Activated T-cell treated with anti-CD3 and anti-CD28 coated beads, Interleukin-2, amount 50 U/mL, for 1 hour (primary cell): Measurements from ENCODE around the gene AGAP1.

Source experiments
- DNase-seq: peaks from one replicate; pipeline ENCODE4 v3.0.0-alpha.2; 2020

The AGAP1 gene

DNA sequence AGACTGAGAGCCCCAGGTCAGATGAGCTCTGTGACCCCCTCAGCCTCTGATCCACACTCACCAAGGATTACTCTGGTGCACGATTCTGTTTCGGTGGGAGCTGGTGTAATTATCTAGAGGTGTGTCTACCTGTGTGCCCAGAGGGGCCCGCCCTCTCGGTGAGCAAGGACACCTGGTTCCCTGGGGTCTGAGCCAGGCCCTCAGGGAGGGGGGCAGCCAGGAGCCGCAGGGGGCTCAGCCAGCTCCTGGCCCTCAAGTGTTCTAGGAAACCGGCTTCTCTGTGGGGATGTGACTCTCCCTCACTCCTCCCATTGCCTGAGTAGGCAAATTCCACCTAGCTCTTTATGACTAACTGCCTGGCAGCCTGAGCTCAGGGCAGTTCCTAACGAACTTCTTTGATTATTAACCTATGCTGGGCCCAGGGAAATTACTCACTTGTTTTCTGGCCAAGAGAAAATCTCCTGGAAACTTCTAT, 17.4 kb downstream of the AGAP1 start:
- DNase-seq: no peak

DNA sequence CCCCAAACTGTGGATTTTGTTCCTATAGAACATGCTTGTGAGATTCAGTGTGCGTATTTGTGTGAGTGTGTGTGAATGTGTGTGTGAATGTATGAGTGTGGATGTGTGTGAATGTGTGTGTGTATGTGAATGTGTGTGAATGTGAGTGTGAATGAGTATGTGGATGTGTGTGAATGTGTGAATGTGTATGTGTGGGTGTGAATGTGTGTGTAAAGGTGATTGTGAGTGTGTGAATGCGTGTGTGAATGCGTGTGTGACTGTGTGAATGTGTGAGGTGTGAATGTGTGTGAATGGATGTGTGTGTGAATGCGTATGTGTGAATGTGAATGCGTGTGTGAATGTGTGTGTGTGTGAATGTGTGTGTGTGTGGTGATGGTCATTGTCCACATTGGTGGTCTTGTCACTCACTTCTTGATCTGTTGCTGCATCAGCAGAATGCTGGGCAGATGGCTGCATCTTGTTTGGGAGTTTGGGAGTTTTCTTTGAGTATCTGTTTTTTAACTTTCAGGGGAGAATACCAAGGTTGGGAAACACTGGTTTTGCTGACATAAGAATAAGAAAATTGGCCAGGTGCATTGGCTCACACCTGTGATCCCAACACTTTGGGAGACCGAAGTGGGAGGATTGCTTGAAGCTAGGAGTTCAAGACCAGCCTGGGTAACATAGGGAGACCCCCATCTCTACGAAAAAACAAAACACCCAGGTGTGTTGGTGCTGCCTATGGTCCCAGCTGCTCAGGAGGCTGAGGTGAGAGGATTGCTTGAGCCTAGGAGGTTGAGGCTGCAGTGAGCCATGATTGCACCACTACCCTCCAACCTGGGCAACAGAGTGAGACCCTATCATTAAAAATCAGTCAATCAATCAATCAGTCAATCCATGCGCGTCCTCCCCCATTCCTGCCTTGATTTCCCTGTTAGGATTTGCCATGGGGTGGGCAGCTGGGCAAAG, 18.2 kb downstream of the AGAP1 start:
- no peak for DNase-seq

DNA sequence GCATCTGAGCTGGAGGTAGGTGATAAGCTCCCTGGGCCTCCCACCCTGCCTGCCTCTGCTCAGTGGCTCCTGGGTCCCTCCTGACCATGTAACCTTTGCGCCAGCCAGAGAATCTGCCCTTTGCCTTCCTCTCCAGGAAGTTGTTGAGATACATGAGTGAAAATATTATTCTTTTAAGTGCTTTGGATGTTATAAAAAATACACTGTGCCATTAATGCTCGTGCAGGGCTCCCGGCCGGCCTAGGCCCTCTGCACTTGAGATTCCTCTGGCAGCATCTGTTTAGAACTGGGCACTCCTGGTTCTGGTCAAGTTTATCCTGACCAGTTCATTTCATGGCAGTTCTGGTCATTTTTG, 18.8 kb downstream of the AGAP1 start:
- no peak for DNase-seq

DNA sequence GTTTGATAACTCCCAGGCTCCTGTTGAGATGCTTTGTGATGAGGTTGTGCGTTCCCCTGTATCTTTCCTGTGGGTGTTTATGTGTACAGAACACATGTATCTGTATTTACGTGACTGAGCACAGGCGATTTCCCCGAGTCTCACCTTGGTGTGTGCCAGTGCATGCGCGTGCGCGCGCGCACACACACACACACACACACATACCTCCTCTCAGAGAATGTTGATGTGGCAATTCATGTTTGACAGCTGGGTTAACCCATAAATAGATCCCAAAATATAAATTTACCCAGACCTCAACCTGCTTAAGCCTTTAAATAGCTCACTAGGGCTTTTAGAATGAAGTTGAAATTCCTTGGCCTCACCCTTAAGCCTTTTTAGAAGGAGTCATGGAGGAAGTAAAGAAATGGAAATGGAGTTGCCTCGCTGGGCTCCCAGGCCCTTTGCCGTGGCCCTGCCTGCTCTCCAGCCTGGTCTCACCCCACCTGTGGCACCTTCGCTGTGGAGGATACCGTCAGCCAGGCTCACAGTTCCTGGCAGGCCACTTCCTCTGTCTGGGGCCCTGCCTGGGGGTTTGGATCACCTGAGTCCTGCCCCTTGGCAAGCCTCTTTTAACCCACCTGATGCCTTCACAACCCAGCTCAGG, 20.3 kb downstream of the AGAP1 start:
- DNase-seq: no peak

DNA sequence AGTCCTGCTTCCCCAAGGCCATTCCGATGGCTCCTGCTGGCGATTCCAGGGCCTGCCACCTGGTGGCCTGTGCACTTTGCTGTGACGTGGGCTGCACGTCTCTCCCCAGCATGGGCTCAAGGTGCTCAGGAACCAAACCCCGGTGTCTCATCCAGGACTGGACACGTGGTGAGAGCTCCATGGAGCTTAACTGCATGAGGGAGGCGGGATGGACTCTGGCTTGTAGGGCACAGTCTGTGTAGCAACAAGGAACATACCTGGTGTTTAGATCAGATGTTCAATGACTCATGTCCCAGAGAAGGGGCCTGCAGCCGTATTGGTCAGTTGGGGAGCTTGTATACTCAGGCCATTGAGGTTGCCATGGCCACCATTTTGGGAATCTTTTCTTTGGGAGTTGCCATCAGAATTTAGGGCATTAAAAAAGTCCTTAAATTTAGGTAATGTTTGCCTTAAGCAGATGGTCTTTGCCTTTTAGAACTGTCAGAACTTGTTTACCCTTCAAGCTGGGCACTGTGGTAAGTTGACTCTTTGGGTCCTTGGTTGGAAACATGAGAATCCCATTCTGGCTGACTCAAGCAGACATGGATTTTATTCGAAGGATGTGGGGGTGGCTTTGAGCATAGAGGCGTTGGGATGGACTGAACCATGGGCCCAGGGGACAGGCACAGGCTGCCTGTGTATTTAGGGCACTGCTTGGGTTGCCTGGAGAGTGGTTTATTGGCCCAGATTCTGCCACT, 21.0 kb downstream of the AGAP1 start:
- no peak for DNase-seq

DNA sequence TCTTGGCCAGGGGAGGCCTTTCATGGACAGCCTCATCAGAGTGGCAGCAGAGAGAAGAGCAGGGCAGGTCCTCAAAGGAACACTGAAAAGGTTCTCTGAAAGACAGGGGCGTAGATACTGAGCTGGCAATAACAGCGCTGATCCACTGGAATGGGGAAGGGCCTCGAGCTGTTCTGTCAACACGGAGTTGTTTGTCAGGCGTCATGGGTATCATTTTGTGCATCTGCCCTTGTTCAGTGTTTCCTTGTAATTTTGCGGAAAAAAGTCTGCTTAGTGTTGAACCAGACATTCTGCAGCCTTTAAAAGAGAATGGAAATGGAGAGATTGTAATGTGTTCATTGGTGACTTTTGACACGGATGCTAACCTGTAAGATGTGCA, 21.5 kb downstream of the AGAP1 start:
- DNase-seq: no peak

DNA sequence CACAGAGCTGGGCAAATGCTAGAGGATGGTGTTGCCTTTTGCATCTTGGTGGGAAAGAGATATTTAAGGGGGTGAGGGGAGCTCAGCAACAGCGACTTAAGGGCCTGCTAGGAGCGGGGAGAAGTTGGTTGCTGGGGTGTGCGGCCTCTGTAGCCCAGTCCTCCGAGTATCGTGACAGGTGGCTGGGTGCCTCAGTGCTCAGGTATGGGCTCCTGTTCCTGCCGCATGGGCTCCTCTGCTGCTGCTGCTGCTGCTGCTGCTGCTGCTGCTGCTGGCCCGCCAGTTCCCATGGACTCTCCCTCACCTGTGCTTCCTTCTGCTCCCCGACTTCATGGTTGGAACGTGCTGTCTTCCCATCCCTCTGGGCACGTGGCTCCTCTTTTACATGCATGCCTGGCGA, 22.0 kb downstream of the AGAP1 start:
- no peak for DNase-seq

DNA sequence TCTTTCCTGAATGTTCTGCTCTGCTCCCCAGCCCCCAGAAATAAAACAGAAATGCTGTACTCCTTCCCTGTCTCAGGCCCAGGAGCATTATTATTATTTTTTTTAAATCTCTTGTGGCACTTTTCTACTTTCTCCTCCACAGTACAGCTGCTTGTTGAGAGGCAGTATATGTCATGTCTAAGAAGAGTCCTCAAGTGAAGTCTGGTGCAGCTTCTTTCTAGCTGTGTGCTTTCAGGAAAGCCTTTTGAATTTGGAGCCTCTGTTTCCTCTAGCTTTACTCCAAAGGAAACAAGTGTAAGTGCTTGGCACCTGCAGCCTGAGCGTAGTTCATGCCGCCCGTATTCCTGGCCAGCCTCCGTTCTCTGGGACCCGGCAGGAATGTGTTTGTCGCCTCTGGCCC, 22.4 kb downstream of the AGAP1 start:
- DNase-seq: no peak

DNA sequence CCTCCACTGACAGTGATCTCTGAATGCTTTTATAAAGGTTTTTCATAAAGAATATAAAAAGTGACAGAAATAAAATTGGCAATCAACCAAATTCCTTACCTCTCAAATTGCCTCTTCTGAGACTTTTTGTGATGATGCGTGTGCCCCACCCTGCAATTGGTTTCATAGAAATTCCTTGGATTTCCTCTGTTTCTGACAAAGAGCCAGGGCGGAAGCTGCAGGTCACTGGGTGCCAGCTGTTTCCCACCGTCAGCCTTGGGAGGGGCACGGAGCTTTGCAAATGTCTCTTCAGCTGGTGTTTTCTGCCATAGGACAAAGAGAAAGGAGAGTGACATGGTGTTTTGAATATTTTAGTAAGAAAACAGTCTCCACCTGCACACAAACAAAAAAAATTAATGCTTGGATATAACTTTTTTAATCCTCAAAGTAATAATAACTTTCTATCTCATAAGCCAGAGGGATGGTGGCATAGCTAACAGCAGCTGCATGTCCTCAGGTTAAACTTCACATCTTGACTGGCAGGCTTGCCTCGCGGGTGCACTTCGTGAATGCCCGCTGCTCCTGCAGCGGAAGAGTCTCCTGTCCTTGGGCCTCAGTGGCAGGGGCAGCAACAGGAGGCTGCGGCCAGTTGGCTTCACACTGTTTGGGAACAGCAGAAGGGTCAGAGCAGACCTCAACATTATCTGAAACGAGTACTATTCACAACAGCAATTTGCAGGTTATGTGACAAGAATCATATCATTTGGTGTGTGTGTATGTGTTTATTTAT, 24.7 kb downstream of the AGAP1 start:
- DNase-seq: no peak

DNA sequence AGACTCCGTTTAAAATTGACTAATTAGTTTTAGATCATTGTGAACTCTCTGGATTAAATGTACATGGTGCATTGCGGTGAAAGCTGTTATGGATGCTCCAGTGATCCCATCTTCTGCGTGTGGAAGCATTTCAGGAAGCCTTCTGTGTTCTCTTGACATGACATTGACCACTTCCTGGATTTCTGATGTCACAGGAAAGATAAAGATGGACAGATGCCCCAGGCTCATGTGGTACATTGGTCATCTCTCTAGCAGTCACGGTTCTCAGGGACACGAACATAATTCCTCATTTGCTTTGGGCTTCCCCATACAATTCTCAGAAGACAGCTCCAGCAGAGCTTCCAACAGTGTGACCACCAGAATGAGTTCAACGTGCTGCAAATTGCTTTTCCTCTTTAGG, 26.9 kb downstream of the AGAP1 start:
- no peak for DNase-seq

DNA sequence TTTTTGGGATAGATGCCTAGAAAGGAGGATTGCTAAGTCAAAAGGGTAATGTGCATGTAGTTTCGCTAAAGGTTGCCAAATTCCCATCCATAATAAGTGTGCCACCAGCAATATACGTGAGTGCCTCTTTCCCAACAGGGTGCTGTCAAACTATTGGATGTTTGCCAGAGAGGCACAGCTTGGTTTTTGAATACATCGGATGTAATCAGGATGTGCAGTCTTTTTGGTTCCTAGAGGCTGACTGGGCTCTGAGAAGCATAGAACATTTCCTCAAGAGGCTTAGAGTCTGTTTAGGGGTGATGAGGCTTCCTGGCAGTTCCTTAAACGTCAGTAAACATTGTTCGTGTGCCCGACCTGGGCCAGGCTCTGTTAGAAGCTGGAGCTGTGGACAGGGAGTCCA, 28.0 kb downstream of the AGAP1 start:
- no peak for DNase-seq

DNA sequence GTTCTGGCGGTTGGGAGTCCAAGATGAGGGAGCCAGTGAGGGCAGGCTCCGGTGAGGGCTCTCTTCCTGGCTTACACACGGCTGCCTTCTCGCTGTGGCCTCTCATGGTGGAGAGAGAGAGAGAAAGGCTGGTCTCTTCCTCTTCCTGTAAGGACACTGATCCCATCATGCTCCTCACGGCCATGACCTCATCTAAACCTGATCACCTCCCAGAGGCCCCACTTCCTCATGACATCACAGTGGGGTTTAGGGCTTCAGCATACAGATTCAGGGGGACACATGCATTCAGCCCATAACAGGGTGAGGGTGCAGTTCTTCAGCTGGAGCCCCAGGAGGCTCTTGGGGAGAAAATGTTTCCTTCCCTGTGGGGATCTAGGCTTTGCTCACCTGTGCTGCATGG, 29.2 kb downstream of the AGAP1 start:
- DNase-seq: no peak

DNA sequence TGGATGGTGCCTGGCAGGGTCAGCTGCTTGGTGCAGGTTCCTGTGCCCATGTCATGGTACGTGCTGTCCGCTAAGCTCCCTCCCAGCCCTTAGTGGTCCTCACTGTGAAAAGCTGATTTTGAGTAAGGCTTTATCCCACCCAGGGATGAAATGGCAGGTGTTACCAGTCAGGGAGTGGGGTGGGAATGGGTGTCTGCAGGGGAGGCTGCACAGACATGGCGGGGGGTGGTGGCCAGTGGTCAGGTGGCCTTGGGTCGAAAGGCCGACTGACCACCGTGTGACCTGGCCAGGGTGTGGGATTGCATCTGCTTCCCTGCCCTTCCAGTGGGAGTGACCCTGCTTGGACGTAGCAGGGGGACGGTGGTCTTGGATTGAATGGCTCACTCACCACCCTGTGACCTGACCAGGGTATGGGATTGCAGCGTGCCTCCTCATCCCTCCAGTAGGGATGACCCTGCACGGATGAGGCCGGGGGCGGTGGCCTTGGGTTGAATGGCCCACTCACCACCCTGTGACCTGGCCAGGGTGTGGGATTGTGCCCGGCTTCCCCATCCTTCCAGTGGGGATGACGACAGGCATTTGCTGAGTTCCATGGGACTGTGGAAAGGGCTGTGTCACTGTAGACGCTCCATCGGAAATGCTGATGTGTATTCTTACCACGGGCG, 29.8 kb downstream of the AGAP1 start:
- no peak for DNase-seq

DNA sequence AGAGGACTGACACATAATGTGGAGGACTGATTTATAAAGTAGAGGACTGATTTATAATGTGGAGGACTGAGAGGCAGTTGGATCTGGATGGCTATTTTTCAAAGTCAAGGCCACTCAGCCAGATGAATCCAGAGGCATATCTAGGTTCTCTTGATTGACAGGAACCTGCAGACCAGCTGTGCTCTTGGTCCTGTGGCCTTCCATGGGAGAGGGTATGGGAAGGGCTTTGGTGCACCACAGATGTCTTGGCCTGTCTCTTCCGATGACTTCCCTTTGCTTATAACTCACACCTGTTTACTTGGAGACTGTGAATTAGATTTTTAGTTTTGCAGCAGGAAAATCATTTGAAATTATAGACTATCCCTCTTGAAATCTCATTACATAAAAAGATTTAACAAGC, 32.3 kb downstream of the AGAP1 start:
- no peak for DNase-seq

DNA sequence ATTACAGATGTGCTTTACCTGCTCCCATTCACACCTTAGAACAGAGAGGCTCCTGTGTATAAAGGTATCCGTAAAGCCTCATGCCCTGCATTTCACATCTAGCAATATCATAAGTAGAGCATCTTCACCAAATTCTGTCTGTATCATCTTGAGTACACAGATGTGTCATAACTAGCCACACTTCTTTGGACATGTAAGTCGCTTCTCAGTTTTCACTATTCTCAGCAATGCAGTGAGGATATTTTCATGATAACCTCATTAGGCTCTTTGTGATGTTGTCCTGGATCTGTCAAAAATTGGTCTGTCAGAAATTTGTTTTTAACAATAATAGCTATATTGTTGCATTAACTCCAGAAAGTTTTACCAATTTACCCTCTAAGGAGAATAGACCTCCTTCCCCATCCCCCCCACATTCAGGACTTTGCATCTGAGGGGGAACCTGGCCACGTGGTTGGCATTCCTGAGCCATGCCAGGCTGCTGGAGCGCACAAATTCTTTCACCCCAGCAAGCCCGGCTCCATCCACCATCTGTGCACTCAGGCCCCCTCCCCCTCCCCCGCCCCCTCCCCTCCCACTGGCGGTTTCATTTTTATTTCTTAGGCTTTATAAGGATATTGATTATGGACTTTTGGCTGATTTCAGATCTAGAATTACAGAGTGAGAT, 34.1 kb downstream of the AGAP1 start:
- DNase-seq: no peak

DNA sequence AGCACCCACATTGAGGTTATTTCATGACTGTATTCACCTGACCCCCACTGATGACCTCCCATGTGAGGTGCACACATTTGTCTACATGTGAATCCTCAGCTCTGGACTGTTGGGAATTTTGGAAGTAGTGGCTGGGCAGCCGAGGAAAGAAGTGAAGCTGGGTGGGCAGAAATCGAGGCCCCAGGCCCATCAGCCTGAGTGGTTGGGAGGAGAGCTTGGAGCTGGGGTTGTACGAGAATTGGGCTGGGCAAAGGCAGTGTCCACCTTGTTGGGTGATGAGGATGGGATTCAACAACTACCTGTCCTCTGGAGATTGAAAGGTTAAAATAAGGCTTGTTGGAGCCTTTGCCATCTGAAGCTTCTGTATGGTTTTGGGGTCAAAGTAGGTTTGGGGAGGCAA, 35.8 kb downstream of the AGAP1 start:
- no peak for DNase-seq

DNA sequence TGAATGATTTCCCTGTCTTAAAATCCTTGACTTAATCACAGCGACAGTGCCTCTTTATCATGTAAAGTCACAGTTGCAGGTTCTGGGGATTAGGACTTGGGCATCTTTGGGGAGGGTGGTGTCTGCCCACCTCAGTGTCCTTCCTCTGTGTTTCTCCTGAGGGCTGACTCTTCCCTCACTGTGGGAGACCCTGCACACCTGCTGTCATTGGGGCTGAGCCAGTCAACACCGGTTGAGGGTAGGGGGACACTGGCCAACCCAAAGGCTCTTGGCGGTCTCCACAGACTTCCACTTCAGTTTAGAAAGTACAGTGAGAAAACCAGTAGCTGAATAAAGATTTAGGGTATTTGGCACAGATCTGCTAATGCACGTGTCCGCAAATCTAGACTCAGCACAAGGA, 36.9 kb downstream of the AGAP1 start:
- DNase-seq: no peak

DNA sequence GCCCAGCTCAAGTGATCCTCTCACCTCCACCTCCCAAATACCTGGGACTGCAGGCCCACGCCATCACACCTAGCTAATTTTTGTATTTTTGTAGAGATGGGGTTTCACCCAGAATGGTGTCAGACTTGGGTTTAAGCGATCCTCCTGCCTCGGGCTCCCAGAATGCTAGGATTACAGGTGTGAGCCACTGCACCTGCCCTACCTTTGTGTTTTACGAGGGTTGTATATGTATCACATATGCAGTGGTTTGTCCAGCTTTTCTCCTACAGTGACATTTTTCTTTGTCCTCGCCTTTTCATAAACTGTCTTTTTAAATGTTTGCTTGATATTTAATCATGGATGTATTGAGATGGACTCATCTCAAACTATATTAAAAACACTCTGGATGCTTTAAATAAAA, 38.5 kb downstream of the AGAP1 start:
- no peak for DNase-seq

DNA sequence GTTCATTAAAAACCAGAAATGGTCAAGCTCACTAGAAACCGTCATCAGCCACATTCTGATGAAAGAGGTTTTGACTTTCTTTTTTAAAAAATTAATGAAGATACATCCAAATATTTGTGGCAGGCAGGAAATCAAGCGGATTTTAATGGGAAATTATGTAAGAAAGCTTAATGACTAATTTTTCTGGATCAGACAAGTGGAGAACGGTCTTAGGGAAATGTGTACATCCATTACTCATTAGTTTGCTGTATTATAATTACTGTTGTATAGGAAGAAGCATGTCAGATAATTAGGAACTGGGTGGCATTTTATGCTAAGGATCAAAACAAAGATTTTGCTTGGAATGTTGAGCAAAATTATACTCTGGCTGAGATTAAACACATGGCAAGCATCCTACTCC, 39.4 kb downstream of the AGAP1 start:
- no peak for DNase-seq

DNA sequence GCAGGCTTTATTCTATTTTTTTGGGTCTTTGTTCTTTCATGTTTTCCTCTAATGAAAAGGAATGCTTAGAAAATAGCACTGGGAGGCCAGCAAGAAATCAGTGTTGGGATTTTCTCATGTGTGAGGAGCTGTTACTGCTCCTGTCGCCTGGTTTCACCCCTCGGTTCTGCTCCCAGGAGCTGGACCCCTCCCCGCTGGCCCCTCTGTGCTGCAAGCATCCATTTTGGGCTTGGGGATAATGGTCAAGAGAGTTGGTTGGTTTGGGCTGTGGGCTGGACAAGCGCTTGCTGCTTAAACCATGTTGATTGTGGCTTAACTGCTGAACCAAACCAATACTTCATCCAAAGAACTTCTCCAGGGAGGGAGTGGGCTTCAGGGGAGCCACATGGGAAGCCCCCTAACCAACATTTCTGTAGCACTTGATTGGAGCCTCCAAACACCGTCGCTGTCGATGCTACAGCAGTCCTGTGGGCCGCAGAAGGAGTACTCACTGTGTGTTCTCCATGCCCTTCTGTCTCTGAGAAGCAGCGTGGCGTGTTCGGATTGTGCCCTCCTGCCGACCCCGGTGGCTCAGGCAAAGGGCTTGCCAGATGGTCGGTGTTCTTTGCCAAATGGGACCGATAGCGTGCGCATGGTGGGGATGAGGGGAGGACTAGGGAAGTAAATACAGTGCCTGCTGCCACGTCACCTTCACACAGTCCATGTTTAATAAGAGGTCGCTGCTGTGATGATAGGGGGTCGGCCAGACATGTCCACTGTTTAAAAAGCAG, 40.0 kb downstream of the AGAP1 start:
- DNase-seq: no peak
